ENCODE data around the gene ATP8B3. TPM values are rescaled to one million over a fixed set of nuclear protein-coding genes. Genes with fewer than 3 reads are reported as not detected.

ATP8B3 gene
- total and polyA plus RNA-seq, 2 of the 13 experiments (the other 11 are each of a cell fraction or from before 2014, with no cell fraction given) = 2.6 to 5.9 TPM

DNA sequence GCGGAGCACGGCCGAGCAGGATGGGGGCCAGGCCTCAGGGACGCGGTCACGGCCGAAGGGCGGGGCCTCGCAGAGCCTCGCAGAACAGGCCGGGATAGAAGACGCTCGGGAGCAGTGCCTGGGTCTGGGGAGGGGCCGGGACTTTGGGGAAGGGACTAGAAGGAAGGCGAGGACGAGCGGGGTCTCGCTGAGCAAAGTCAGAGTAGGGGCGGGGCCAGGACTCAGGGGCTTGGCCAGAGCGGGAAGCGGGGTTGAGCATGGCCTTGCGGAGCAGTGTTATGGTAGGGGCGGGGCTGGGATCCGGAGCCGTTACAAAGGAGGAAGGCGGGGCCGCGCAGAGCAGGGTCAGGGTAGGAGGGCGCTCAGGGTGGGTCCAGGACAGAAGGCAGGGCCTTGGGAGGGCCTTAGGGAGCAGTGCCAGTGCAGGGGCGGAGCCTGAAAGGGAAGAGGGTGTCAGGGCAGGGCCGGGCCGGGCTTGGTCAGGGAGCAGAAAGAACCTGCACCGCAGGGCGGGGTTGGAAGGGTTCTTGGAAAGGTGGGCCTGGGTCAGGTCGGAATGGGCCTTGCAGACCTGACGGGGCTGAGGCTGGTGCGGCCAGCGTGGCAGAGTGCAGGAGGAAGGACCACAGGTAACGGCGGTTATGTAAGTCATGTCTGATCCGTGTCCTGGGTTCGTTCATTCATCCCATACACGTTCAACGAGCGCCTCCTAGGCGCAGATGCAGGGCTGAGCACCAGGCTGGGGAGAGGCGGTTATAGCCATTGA, 533 bp upstream of the ATP8B3 start (continued):
- peak; percentile 91 for TF ChIP-seq CTCF (CRISPR knock-in tag; IDR thresholded peaks at IDR 0.05)
- TF ChIP-seq, protein P1, sequence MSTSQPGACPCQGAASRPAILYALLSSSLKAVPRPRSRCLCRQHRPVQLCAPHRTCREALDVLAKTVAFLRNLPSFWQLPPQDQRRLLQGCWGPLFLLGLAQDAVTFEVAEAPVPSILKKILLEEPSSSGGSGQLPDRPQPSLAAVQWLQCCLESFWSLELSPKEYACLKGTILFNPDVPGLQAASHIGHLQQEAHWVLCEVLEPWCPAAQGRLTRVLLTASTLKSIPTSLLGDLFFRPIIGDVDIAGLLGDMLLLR (CRISPR knock-in tag; IDR thresholded peaks at IDR 0.05) = no peak
- peak; percentile 34; the same call in 1 of the 2 replicates for TF ChIP-seq SMC3 (IDR thresholded peaks at IDR 0.05; ENCODE audit: low read length)
- TF ChIP-seq KAT7 (CRISPR knock-in tag; IDR thresholded peaks at IDR 0.05; ENCODE audit: borderline replicate concordance) = peak; percentile 56; the same call in 1 of the 2 replicates
- TF ChIP-seq ZNF30 (CRISPR knock-in tag; IDR thresholded peaks at IDR 0.05) = no peak
- TF ChIP-seq CREM (IDR thresholded peaks at IDR 0.05) = no peak
- no peak for TF ChIP-seq CREM (CRISPR knock-in tag; IDR thresholded peaks at IDR 0.05)
- TF ChIP-seq ZNF44 (CRISPR knock-in tag; IDR thresholded peaks at IDR 0.05) = no peak
- peak; percentile 54; the same call in 1 of the 2 replicates for TF ChIP-seq ZNF142 (CRISPR knock-in tag; IDR thresholded peaks at IDR 0.05)
- no peak for TF ChIP-seq ZKSCAN8 (CRISPR knock-in tag; IDR thresholded peaks at IDR 0.05; ENCODE audit: borderline replicate concordance)
- peak; percentile 89 for TF ChIP-seq DRAP1 (CRISPR knock-in tag; IDR thresholded peaks at IDR 0.05)
- peak; percentile 84 for TF ChIP-seq IRF9 (CRISPR knock-in tag; IDR thresholded peaks at IDR 0.05; ENCODE audit: borderline replicate concordance)
- no peak for TF ChIP-seq SP140L (CRISPR knock-in tag; IDR thresholded peaks at IDR 0.05; ENCODE audit: borderline replicate concordance)
- TF ChIP-seq, protein P2, sequence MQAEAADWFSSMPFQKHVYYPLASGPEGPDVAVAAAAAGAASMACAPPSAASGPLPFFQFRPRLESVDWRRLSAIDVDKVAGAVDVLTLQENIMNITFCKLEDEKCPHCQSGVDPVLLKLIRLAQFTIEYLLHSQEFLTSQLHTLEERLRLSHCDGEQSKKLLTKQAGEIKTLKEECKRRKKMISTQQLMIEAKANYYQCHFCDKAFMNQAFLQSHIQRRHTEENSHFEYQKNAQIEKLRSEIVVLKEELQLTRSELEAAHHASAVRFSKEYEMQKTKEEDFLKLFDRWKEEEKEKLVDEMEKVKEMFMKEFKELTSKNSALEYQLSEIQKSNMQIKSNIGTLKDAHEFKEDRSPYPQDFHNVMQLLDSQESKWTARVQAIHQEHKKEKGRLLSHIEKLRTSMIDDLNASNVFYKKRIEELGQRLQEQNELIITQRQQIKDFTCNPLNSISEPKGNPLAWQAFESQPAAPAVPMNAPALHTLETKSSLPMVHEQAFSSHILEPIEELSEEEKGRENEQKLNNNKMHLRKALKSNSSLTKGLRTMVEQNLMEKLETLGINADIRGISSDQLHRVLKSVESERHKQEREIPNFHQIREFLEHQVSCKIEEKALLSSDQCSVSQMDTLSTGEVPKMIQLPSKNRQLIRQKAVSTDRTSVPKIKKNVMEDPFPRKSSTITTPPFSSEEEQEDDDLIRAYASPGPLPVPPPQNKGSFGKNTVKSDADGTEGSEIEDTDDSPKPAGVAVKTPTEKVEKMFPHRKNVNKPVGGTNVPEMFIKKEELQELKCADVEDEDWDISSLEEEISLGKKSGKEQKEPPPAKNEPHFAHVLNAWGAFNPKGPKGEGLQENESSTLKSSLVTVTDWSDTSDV (CRISPR knock-in tag; IDR thresholded peaks at IDR 0.05) = peak; percentile 36; the same call in 1 of the 2 replicates
- TF ChIP-seq ZNF557 (CRISPR knock-in tag; IDR thresholded peaks at IDR 0.05) = no peak; the same call in 1 of the 2 replicates
- no peak for TF ChIP-seq PTBP1 (IDR thresholded peaks at IDR 0.05; ENCODE audit: low read depth, low read length, poor library complexity, severe bottlenecking)
